ENCODE data around the gene FKBP15.

DNA sequence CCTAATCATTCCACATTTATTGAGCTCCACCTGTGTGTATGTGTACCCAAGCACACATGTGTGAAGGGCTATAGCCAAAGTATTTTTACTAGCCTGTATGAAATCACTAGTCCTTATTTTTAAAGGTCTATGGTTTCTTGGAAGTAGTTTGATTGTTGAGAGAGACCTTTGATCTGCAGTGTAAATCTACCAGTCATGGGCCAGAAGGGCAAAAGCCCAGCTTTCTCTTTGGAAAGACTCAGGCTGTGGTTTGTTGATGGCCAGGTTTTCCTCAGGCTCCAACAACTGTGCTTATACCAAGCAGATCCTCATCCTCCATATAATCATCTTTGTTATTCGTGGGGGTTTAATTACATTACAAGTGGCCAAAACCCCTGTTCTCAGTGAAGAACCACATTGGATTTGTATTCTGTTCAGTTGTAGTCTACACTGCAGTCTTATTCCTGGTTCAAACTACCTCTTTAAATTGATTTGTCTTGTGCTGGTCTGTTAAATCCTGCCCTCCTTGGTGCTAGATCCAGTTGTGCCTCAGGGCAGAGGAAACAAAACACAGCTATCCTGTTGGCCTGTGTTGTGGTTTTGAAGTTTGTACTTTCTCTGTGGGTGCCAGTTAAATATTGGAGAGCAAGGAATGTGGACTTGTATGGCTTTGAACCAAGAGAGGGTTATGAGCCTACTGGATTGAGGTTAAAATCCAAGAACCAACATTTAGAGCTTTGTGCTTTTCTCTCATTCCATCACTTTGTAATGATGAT lies 41.0 kb upstream of the FKBP15 start:
- TF ChIP-seq RAD21 (IDR thresholded peaks at IDR 0.05; ENCODE audit: low read length) (no peak), POLR2AphosphoS5 (IDR thresholded peaks at IDR 0.05; ENCODE audit: low read depth, low read length) (no peak), FOSL2 (IDR thresholded peaks at IDR 0.05; ENCODE audit: borderline replicate concordance, low read depth) (no peak), TAF1 (IDR thresholded peaks at IDR 0.05; ENCODE audit: borderline replicate concordance, low read depth, low read length) (no peak)
- TF ChIP-seq, protein P1, sequence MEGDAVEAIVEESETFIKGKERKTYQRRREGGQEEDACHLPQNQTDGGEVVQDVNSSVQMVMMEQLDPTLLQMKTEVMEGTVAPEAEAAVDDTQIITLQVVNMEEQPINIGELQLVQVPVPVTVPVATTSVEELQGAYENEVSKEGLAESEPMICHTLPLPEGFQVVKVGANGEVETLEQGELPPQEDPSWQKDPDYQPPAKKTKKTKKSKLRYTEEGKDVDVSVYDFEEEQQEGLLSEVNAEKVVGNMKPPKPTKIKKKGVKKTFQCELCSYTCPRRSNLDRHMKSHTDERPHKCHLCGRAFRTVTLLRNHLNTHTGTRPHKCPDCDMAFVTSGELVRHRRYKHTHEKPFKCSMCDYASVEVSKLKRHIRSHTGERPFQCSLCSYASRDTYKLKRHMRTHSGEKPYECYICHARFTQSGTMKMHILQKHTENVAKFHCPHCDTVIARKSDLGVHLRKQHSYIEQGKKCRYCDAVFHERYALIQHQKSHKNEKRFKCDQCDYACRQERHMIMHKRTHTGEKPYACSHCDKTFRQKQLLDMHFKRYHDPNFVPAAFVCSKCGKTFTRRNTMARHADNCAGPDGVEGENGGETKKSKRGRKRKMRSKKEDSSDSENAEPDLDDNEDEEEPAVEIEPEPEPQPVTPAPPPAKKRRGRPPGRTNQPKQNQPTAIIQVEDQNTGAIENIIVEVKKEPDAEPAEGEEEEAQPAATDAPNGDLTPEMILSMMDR (IDR thresholded peaks at IDR 0.05) = no peak

Data from SK-N-SH (cell line).